GM23338 (cell line): Measurements from ENCODE around the gene TMEM191C.
"Not testable (repeated sequence)": the region's sequence is repeated elsewhere in the genome, so short reads cannot be mapped to it uniquely, and the experiment has no call there.

Experiments
- CREB1 ChIP-seq: fragments of 250-450 bp; sonication (Bioruptor Pico); IDR thresholded peaks from 2 replicates; pipeline ENCODE4 v1.5.0; 2020; ENCODE audit warnings: low read depth, mild to moderate bottlenecking, moderate library complexity
- POLR2AphosphoS5 ChIP-seq: IDR thresholded peaks from 2 replicates; pipeline ENCODE4 v1.6.1; 2016; ENCODE audit warnings: antibody characterized with exemption, low read depth
- TF ChIP-seq, protein P1 (sequence below), 2 experiments: fragments of 200-600 bp in 1 of 2; sonication (generic) in 1 of 2; conservative IDR thresholded peaks; 2 replicates each; pipeline versions ENCODE4 v1.5.1 to v1.6.1; 2016 to 2017; ENCODE audit warnings: antibody characterized with exemption in 2 of 2, low read depth in 2 of 2, mild to moderate bottlenecking in 2 of 2, moderate library complexity in 1 of 2

DNA sequence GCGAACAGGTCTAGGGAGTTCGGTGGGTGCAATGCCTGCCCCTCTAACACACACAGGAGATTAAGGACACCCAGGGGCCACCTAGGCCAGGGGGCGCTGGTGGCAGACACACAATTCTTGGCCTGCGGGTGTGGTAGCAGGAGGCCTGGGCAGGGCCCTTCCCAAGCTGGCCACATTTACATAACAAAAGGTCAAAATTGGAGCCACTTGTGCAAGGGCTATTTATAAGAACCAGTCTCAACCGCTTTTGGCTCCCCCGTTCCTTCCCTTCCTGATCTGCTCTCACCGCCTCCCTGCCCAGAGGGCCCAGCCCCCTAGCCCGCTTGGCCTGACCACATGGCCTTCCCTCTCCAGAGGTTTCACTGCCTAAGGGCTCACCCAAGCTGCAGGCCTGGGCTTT lies 25.1 kb downstream of the TMEM191C start:
- TF ChIP-seq, protein P1, sequence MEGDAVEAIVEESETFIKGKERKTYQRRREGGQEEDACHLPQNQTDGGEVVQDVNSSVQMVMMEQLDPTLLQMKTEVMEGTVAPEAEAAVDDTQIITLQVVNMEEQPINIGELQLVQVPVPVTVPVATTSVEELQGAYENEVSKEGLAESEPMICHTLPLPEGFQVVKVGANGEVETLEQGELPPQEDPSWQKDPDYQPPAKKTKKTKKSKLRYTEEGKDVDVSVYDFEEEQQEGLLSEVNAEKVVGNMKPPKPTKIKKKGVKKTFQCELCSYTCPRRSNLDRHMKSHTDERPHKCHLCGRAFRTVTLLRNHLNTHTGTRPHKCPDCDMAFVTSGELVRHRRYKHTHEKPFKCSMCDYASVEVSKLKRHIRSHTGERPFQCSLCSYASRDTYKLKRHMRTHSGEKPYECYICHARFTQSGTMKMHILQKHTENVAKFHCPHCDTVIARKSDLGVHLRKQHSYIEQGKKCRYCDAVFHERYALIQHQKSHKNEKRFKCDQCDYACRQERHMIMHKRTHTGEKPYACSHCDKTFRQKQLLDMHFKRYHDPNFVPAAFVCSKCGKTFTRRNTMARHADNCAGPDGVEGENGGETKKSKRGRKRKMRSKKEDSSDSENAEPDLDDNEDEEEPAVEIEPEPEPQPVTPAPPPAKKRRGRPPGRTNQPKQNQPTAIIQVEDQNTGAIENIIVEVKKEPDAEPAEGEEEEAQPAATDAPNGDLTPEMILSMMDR (conservative IDR thresholded peaks at IDR 0.05; ENCODE audit: low read depth in 2 of 2): not testable (repeated sequence)
- not testable (repeated sequence) for TF ChIP-seq CREB1 (CRISPR knock-in tag); POLR2AphosphoS5
